ENCODE measurements around the gene PAPSS2.
A peak's percentile ranks its signal among the peaks of the same experiment; 100 is the strongest.
"Not testable (repeated sequence)": the region's sequence is repeated elsewhere in the genome, so short reads cannot be mapped to it uniquely, and the experiment has no call there.

PAPSS2 gene

GRCh38 chr10:87700031-87700796 lies 40.5 kb downstream of the PAPSS2 start:
- DNase-seq (ENCODE audit: insufficient read length, low spot score): no peak
- FAIRE-seq: peak; percentile 42

- DNase-seq (ENCODE audit: insufficient read length, low spot score) (no peak), FAIRE-seq (no peak)
Measured at GRCh38 chr10:87702260-87702972, 42.7 kb downstream of the PAPSS2 start.

- FAIRE-seq: no peak
- DNase-seq (ENCODE audit: insufficient read length, low spot score): no peak
Measured at GRCh38 chr10:87702973-87703294, 43.3 kb downstream of the PAPSS2 start.

- FAIRE-seq (no peak), DNase-seq (ENCODE audit: insufficient read length, low spot score) (no peak)
Measured at GRCh38 chr10:87703771-87704170, 44.1 kb downstream of the PAPSS2 start.

GRCh38 chr10:87705339-87705738 lies 45.7 kb downstream of the PAPSS2 start:
- FAIRE-seq (no peak), DNase-seq (ENCODE audit: insufficient read length, low spot score) (no peak)

GRCh38 chr10:87706731-87707130 lies 47.1 kb downstream of the PAPSS2 start:
- DNase-seq (ENCODE audit: insufficient read length, low spot score) (no peak), FAIRE-seq (no peak)

- FAIRE-seq (no peak), DNase-seq (ENCODE audit: insufficient read length, low spot score) (no peak)
Measured at GRCh38 chr10:87707254-87707653, 47.6 kb downstream of the PAPSS2 start.

GRCh38 chr10:87712913-87713616 lies 53.4 kb downstream of the PAPSS2 start:
- DNase-seq (ENCODE audit: insufficient read length, low spot score) (no peak), FAIRE-seq (no peak)

GRCh38 chr10:87713707-87714106 lies 54.0 kb downstream of the PAPSS2 start:
- FAIRE-seq: no peak

GRCh38 chr10:87715552-87716347 lies 56.1 kb downstream of the PAPSS2 start:
- no peak for DNase-seq (ENCODE audit: insufficient read length, low spot score)
- no peak for FAIRE-seq

More at GRCh38 chr10:87713707-87714106, 54.0 kb downstream of the PAPSS2 start:
- no peak for DNase-seq (ENCODE audit: insufficient read length, low spot score)

- FAIRE-seq: no peak
Measured at GRCh38 chr10:87716348-87716670, 56.6 kb downstream of the PAPSS2 start.

GRCh38 chr10:87720665-87721064 lies 61.0 kb downstream of the PAPSS2 start:
- FAIRE-seq (no peak), DNase-seq (ENCODE audit: insufficient read length, low spot score) (no peak)

More at GRCh38 chr10:87716348-87716670, 56.6 kb downstream of the PAPSS2 start:
- DNase-seq (ENCODE audit: insufficient read length, low spot score): no peak

- DNase-seq (ENCODE audit: insufficient read length, low spot score): no peak
- FAIRE-seq: no peak
Measured at GRCh38 chr10:87721781-87722180, 62.1 kb downstream of the PAPSS2 start.

GRCh38 chr10:87722716-87723115 lies 63.0 kb downstream of the PAPSS2 start:
- no peak for DNase-seq (ENCODE audit: insufficient read length, low spot score)
- FAIRE-seq: no peak

- DNase-seq (ENCODE audit: insufficient read length, low spot score) (no peak), FAIRE-seq (no peak)
Measured at GRCh38 chr10:87723500-87723899, 63.8 kb downstream of the PAPSS2 start.

GRCh38 chr10:87724789-87725188 lies 65.1 kb downstream of the PAPSS2 start:
- FAIRE-seq (no peak), DNase-seq (ENCODE audit: insufficient read length, low spot score) (no peak)

GRCh38 chr10:87729940-87730339 lies 70.3 kb downstream of the PAPSS2 start:
- FAIRE-seq (no peak), DNase-seq (ENCODE audit: insufficient read length, low spot score) (no peak)

- FAIRE-seq (no peak), DNase-seq (ENCODE audit: insufficient read length, low spot score) (no peak)
Measured at GRCh38 chr10:87733081-87733480, 73.4 kb downstream of the PAPSS2 start.

- DNase-seq (ENCODE audit: insufficient read length, low spot score) (peak; percentile 22), FAIRE-seq (peak; percentile 92)
Measured at GRCh38 chr10:87734987-87735827, 75.5 kb downstream of the PAPSS2 start.

GRCh38 chr10:87738253-87738652 lies 78.6 kb downstream of the PAPSS2 start:
- not testable (repeated sequence) for FAIRE-seq; DNase-seq (ENCODE audit: insufficient read length, low spot score)

All from GM19239 (cell line).